NCI-H1930 (cell line): Measurements from ENCODE around the gene NPIPB9.
"Not testable (repeated sequence)": the region's sequence is repeated elsewhere in the genome, so short reads cannot be mapped to it uniquely, and the experiment has no call there.

Experiments used
- DNase-seq, 2 experiments: peaks; one replicate each; lab custom pipeline; 2025; lab: John Stamatoyannopoulos, UW

Gene NPIPB9

DNA sequence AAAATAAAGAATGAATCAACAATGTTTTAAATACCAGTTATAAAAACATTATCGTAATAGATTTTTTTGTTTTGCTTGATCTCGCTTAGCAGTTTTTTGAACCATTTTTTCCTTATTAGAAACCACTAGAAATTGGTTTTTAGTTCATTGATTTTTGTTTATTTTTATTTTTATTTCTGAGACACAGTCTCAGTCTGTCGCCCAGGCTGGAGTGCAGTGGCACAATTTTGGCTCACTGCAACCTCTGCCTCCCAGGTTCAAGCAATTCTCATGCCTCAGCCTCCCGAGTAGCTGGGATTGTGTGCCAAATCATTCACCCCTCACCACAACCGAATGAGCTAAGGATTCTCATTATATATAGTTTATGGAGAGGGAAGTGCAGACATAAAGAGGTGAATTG lies at the start of gene NPIPB9:
NPIPB9 (plus strand) TSS at position 301 of the 400 bp plus-strand sequence.
- not testable (repeated sequence) for DNase-seq

DNA sequence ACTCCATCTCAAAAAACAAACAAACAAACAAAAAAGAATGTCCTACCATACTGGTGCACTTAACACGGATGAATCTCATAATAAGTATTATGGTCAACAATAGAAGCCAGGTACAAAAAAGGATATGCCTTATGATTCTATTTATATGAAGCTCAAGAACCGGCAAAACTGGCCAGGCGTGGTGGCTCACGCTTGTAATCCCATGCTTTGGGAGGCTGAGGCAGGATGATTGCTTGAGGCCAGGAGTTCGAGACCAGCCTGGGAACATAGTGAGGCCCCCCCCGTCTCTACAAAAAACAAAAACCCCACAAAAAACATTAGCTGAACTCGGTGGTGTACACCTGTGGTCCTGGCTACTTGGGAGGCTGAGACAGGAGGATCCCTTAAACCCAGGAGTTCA lies 47.3 kb upstream of the NPIPB9 start:
- DNase-seq: not testable (repeated sequence)

DNA sequence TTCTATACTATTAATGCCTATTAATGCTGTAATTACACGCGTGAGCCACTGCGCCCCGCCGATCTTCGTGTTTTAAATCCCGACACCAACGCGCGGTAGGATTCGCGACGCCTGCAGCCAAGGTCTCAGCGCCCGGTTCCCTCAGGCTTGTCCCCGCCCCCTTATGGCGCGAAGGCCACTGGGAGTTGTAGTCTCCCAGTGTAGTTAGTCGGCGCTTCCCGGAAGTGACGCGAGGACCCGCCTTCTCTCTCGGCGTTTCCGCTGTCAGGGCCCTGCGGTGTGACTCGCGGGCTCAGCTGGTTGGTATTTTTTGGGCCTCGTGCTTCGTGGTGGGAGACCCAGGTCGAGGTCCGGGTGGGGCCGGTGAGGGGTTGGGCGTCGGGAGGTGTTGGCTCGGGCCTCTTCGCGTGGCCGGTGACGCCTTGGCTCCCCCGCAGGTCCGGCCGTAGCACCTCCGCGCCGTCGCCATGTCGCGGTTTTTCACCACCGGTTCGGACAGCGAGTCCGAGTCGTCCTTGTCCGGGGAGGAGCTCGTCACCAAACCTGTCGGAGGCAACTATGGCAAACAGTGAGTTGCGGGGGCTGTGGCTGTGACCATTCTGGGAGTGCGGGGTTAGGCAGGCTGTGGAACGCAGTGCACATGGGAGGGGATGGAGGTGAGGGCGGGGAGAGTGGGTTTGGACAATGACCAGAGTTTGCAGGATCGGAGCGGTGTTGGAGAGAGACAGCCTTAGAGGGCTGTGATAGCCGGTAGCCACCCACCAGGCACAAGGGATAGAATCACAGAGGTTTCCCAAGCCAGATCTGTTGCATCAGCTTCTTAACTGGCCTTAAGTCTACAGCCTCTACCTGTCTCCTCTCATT lies 40.1 kb upstream of the NPIPB9 start, which contains the start of gene EIF3C:
EIF3C (plus strand) TSS at position 245 of the 864 bp plus-strand sequence; CDS start at position 468, 223 bp downstream.
- DNase-seq: not testable (repeated sequence)

DNA sequence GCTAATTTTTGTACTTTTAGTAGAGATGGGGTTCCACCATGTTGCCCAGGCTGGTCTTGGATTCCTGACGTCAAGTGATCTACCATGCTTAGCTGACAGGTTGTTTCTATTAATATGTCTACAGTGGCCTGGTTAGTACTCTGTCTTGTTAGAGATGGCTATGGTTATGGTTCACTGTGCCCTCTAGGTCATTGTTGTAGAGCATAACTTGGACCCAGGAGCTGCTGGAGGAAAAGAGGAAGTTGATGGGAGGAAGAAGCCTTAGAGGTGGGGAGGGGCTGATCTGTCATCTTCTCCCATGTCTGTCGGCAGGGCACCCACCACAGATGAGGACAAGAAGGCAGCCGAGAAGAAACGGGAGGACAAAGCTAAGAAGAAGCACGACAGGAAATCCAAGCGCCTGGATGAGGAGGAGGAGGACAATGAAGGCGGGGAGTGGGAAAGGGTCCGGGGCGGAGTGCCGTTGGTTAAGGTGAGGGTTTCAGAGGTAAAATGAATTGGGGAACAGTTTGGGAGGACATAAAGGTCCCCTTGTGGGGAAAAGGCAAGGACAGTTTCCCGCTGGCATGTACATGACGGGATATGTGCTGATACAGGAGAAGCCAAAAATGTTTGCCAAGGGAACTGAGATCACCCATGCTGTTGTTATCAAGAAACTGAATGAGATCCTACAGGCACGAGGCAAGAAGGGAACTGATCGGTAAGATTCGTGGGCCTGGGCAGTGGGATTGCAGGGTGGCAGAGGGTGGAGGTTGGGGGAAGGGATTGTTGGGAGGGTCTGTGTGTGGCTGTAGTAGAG lies 28.5 kb upstream of the NPIPB9 start:
- DNase-seq: not testable (repeated sequence)

DNA sequence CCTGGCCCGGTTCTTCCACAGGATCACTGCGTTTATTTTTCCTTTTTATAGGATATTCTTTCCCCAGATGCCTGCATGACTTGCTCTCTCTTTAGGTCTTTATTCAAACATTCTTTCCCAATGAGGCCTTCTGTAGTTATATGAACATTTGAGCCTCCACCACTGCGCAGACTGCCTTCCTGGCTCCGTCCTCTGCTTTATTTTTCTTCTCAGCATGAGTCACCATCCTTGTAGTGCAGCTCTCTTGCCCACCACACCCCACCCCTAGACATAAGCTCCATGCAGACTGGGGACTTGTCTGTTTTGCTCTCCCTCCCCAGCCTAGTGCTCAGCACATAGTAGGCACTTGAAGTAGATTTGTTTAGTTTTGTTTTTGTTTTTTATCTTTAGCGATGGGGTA lies 20.3 kb upstream of the NPIPB9 start:
- DNase-seq: not testable (repeated sequence)

DNA sequence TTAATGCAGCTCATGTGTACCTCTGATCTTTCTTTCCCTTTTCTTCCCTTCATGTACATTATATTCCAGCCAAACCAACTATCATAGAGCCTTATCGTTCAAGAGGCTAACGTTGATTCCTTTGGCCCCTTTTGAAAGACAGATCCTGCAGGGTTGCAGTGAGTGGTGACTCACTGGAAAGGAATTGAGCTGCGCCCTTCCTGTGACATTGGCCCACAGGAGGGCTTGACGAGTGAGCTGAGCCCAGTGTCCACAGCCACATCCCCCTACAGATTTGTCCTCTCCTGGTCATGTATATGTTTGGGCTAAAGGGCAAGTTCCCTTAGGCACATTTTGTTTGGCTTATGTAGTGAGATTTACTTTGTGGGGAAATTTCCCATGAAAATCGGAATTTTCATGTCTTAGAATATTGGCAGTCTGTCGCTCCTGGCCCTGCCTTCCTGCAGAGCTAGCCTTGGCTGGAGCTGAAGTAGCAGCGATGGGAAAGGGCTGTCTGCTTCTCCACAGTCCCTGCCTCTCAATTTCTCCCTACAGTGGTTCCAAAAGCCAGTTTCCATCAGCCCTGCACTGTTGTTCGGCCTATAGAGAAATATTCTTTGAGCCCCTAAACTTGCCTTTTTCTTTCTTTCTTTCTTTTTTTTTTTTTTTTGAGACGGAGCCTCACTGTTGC lies 19.0 kb upstream of the NPIPB9 start:
- DNase-seq: not testable (repeated sequence)

DNA sequence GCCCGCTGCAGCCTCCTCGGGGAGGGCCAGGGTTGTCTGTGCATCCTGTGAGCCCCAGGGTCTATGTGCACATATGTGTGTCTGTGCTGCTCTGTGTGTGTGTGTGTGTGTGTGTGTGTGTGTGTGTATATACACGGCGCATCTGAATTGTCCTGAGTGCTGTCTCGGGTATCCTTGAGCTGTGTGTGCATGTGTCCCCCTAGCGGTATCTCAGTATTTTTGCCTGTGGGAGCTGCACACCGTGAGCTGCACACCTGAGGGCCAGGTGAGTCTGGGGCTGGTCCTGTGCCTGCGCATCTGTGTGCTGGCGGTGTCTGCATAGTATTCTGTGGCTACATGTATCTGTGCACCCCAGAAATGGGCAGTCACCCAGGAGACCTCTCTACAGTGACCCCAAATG lies 11.8 kb upstream of the NPIPB9 start:
- not testable (repeated sequence) for DNase-seq

DNA sequence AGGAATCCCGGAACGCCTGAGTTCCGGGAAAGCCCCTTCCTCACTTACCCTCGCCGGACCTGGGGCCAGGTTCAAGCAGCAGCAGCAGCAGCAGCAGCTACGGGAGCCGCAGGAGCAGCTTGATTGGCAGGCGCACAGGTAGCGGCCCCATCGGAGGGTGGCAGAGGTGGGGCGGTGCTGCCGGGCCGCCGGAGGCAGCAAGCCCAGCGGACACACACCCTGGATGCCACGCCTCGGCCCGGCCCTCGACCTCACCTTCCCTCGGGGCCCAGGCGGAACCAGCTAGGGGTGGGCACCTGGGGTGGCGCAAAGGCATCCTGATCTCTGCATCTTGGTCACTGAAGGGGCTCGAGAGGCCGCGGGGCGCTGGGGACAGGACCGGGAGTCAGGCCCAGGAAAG lies 11.0 kb upstream of the NPIPB9 start:
- DNase-seq: not testable (repeated sequence)

DNA sequence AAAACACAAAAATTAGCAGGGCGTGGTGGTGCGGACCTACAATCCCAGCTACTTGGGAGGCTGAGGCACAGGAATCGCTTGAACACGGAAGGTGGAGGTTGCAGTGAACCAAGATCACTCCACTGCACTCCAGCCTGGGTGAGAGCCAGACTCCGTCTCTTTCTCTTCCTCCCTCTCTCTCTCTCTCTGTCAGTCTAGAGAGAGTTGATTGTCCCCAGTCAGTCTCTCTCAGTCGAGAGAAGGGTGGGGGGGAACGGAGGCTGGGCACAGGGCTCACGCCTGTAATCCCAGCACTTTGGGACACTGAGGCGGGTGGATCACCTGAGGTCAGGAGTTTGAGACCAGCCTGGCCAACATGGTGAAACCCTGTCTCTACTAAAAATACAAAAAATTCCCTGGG lies 10.3 kb upstream of the NPIPB9 start:
- DNase-seq: not testable (repeated sequence)

DNA sequence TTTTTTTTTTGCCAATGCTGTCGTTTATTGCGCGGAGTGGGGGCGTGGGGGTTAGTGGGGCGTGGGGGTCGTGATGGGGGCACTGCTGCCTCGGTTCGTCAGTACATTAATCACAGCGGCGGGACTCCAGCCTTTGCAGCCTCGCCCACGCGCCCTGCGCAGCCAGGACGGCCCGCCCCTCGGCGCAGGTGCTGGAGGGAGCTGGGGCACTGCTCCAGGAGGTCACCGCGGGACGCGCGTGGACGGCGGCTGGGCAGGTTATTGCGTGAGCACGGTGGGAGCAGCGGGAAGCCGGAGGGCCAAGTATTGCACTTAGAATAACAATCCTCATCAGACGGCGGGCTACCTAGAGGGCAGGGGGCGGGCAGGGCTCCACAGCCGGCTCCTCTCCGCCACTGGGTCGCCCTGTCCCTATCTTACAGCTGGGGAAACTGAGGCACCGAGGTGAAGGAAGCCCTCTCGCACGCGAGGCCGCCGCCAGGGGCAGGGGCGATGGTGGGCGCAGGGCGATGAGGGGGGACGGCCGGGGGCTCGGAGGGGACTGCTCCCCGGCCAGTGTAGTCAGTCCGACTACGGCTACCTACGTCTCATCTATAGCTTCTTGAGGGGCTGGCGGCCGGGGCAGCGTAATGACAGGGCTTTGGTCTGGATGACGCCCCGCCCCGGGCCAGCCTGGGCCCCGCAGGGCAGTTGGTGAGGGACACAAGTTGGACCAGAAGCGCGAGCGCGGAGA lies 4.8 kb upstream of the NPIPB9 start:
- DNase-seq: not testable (repeated sequence)

DNA sequence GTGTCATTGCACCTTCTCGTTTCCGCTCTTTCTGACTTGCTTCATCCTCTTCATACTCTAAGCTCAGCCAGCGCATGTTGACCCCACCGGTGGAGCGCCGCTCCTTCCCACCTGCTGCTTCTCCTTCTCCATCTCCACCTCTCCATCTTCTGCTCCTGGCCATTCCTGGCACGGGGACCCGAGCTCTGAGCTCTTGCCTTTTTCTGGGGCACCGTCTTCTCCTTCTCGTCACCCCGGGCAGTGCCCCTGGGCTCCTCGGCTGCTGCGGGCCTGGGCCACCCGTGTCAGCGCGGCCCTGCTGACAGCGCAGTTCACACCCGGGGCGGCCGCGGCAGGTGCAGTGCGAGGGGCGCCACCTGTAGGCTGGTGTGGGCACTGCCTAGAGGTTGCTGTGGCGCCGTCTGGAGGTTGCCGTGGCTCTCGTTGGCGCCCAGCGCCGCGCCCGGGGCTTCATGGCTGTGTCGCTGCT lies 1.6 kb upstream of the NPIPB9 start:
- not testable (repeated sequence) for DNase-seq

DNA sequence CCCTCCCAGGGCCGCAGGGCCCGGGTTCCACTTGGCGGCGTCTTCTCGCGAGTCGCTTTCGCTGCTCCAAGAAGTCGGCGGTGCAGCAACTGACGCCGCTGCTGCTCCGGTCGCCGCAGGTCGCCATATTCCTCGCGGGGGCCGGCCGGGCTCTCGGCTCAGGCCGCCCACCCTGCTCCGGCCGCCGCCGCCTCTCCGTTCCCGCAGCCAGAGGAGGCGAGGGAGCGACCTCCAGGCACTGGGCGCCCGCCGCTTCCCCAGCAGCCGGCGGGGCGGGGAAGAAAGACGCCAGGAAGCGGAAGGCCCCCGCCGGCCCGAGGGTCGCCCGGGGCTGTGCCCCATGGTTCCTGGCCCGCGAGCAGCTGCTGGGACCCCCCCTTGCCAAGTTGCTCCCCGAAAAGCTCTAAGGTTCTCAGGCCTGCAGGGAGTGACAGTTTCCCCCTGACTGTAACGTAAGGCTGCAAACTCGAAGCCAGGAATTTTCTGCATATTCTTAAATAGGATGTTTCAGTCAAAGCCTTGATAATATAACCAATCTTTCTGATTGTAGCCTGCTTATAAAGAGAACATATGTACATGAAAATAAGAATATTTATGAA lies 1.0 kb upstream of the NPIPB9 start:
- not testable (repeated sequence) for DNase-seq

DNA sequence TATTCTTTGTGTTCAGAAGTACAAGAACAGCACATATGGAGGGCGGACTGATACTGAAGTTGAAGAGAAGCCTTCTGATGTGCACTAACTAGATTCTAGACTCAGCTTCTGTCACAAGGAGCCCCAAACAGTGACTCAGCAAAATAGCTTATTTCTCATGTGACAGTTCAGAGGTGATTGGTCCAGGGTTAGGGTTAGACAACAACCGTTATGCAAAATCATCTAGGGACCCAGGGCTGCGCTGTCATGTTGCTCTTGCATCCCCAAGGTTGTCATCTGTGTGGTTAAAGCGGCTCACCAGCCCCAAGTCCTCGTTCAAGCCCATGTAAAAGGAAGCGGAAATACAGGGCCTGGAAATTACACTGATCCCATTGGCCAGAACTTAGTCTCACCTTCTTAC lies 30.1 kb downstream of the NPIPB9 start:
- not testable (repeated sequence) for DNase-seq

DNA sequence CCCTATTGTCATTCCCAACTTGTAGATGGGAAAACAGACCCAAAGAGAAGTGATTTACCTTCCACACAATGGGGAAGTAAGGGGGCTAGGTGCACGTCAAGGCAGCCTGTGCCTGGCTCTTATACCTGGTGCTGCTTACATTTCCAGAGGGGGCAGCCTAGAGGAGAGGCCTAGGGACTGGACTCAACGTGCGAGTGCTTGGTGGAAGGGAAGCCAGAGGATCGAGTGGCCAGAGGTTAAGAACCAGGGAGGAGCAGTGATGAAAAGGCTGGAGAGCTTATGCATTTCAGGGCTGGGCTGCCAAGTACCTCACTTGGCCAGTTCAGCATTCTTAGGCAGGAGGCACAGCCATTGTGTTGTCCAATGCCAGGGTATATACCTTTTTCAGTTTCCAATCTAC lies 30.8 kb downstream of the NPIPB9 start:
- DNase-seq: not testable (repeated sequence)

DNA sequence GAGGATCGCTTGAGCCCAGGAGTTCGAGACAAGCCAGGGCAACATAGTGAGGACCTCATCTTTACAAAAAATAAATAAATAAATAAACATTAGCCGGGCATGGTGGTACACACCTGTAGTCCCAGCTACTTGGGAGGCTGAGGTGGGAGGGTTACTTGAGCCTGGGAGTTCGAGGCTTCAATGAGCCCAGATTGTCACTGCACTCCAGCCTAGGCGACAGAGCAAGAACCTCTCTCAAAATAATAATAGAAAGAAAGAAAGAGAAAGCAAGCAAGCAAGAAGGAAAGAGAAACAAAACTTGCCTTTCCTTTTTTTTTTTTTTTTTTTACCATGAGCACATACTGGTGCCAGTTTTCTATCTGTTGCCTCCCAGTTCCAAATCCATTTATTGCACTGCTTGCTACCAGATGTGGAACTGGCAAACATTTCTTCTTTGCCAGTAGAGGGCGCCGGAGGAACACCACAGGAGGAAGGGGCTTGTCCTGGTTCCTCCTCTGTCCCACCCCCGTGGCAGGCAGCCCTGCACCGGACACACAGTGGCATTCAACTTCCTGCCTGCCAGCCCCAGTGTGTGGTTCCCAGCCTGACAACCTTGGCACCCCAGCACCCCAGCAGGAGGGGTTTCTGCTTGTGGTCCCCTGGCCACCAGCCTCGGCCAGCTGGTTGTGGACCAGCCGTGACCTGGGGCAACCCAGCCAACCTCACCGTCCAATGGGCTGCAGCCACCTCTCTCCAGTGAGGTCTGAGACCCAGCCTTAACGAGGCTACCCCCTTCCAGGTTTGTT lies 50.8 kb downstream of the NPIPB9 start:
- not testable (repeated sequence) for DNase-seq

DNA sequence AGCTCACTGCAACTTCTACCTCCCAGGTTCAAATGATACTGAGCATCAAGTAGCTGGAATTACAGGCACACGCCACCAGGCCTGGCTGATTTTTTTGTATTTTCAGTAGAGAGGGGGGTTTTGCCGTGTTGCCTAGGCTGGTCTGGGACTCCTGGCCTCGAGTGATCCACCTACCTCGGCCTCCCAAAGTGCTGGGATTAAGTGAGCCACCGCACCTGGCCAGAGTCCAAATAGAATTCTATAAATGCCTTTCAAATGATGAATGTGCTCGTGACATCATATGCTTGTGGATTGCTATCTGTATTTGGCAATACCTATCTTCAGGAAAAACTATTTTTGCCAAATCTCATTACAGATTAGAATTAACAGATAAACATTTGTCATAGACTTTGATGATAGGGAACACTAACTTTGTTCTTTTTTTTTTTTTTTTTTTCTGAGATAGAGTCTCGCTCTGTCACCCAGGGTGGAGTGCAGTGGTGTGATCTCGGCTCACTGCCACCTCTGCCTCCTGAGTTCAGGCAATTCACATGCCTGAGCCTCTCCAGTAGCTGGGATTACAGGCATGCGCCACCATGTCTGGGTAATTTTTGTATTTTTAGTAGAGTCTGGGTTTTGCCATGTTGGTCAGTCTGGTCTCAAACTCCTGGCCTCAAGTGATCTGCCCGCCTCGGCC lies 56.0 kb downstream of the NPIPB9 start:
- not testable (repeated sequence) for DNase-seq

DNA sequence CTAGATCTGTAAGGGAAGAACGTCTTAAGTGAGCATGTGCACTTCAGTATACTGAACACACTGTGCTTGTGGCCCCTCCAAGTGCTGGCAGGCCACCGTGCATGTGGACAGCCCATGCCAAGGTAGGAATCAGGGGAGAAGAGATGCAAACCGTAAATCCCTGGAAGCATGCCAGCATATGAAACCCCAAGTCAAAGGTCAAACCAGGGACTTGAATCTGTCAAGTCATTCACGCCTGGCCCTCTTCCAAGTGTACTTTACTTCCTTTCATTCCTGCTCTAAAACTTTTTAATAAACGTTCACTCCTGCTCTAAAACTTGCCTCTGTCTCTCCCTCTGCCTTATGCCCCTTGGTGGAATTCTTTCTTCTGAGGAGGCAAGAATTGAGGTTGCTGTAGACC lies 68.4 kb downstream of the NPIPB9 start:
- no peak for DNase-seq

DNA sequence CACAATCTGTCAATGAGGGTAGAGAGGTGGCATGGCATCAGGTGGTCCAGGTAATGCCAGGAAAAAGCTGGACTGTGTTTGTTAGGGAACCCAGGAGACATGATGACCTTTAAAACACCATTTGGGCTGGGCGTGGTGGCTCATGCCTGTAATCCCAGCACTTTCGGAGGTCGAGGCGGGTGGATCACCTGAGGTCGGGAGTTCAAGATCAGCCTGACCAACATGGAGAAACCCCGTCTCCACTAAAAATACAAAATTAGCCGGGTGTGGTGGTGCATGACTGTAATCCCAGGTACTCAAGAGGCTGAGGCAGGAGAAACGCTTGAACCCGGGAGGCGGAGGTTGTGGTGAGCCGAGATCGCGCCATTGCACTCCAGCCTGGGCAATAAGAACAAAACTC lies 69.0 kb downstream of the NPIPB9 start:
- DNase-seq: not testable (repeated sequence)

DNA sequence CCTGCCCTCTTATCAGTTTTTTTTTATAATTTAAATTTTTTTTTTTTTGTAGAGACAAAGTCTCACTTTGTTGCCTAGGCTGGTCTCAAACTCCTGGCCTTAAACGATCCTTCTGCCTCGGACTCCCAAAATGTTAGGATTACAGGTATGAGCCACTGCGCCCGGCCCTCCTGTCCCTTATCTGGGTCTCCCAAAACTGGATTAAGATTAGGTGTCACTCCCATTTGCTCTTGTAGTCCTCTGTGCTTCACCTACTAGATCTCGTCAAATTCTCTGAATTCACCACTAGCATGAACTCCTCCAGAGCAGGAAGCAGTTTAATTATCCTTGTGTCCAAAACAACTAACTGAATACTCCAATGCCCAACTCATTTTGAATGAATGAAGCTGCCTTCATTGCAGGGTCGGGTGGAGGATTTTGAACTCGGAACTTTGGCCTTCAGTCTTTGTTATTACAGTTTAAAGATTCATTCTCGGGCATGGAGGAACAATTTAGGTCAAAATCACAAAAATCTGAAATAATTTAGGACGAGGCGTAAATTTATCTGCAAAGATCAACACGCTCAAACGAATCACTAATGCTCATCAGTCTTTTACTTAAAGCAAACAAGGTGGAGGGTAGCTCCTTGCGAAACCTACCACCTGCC lies 70.4 kb downstream of the NPIPB9 start:
- DNase-seq: no peak
